HG03097 (cell line): ENCODE measurements around the gene RANBP1.

Experiments
- ATAC-seq: cut with Tn5 transposase; IDR thresholded peaks from one replicate; pipeline ENCODE4 v1.9.1; 2021; ENCODE audit not compliant: unreplicated experiment, low FRiP score

Gene RANBP1

DNA sequence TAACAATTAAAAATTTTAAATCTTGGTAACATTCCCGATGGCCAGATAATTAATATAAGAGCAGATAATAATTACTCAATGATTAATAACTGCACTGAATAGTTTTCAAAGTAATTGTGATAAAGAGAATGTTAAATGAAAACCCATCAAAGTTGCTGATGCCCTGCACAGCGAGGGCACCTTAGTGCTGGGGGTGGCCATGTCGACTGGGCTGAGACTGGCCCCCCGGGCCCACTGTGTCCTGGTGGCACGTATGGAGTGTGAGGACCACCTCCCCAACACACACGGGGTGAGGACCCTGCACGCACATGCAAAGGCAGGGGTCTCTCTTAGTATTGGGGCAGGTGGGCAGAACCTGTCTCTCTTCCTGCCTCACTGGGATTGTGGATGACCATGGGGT, 50.0 kb downstream of the RANBP1 start:
- ATAC-seq, result no peak

GRCh38 chr22:20166703-20167102, 50.8 kb downstream of the RANBP1 start:
- ATAC-seq, result no peak

DNA sequence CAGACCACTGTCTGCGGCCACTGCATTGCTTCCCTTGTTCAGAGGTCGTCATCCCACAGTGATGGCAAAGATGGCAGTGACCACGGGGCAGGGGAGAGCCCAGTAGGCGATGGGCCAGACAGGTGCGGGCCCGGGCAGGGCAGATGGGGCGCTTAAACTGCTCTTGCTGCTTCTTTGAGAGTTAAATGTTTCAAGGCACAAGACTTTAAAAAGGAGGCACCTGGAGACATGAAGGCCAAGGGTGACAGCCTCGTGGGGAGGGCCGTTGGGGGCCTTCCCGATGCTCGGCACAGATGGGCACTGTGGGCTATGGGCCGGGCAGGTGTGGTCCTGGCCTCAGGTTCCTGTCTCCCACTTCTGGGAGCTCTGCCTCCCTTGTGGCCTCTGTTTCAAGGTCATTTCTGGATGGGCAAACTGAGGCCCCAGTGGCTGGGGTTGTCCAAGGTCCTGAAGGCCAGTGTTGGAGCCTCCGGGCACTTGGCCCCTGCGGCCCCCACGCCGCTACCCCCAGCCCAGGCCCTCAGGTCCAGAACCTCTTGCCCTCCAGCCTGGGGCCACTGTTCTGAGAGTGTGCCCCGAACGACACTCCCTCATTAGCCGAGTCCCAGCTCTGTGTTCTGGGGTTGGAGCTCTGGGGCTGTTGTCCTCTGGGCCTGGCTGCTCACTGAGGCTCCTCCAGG, 51.9 kb downstream of the RANBP1 start:
- ATAC-seq, result no peak

DNA sequence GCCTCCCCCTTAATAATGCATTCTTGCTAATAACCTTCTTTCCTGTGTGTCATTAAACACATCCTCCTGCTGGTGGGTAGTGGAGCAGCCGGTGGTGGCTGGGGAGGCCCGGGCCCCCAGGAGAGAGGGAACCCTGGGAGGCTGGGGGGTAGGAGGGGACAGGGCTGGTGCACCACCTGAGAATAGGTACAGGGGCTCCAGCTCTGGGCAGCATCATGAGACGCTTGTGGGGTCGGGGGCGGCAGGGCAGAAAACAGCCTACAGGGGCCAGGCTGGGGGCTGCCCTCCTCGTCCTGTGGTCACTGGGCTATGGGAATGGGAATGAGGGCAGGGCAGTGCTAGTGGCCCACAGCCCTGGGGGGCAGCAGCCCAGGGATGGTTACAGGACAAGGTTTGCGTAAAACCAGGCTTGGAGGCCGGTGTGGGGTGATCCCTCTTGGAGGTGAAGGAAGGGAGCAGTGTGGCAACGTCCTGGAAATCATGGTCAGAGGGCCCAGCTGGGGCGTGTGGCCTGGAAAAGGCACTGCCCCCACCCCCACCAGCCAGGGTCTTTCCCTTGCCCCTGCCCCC, 53.4 kb downstream of the RANBP1 start:
- no peak for ATAC-seq

DNA sequence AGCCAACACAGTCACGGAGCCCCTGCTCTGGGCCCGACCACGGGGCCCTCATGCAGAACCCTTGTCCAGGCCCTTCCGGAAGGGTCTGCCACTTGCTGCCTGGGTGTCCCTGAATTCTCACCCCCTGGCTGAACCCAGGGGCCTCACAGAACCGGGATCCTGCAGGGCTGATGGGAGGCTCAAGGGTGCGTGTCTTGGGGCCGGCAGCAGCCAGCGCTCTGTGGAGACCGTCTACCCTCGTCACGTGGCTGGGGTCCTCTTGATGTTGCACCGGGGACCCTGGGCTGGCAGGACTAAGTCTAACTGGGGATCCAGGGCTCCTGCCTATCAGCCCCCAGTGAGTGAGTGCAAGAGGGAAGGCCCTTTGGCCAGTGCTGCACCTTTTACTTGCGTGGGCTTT, 54.3 kb downstream of the RANBP1 start:
- ATAC-seq, result no peak

DNA sequence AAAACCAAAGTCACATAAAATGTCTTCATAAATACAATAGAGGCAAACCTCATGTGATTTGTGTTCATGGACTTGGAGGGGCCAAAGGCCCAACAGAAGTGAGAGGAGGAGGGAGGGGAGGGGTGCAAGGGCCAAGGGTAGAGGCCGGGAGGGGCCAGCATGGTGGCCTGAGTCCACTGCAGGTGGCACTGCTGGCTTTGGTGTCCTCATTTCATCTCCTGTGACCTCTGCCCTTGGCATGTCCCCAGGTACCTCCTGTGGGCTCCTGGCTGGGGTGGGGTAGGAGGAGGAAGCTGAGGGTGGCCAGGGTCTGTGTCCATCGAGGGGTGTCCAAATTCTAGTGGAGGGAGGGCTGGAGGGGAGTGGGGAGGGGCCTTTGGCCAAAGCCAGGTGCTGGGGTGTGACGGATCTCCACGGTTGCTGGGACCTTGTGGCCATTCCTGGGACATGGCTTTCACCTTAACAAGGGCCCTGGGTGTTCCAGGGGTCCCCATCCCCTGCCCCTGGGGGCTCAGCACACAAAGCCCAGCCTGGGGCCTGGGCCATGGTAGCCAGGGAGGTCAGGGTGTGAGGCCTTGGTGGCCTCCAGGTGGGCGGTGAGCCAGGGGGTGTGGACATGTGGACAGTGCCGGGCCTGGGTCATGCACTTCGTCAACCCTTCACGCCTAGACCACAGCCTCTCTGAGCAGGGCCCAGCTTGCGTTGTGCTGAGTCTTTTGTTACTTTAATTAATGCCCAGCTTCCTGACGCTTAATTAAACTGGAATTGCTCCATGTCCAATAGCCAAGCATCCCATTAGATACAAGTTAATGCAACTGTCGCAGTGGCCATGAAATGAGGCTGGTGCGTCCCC, 55.6 kb downstream of the RANBP1 start:
- no peak for ATAC-seq

- ATAC-seq, result no peak
Measured at GRCh38 chr22:20172141-20172613, 56.3 kb downstream of the RANBP1 start.

- ATAC-seq, result no peak
Measured at GRCh38 chr22:20173246-20173645, 57.3 kb downstream of the RANBP1 start.

DNA sequence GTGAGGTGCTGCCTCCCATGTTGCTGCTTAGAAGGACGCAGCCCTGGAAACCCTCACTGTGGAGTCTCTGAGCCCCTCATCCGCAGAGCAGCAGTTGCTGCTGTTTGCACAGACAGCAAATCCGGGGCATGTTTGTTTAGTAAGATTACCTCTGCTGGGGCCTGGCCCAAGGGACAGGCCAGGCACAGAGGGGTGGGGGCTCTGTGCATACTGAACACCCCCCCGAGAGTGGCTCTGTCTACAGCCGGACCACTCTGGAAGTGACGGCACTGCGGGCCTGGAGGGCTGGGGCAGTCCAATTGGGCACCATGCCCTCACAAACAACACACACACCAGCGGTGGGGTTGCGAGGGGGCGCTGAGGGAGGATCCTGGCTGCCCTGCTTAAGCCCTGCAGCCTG, 57.9 kb downstream of the RANBP1 start:
- no peak for ATAC-seq

- no peak for ATAC-seq
Measured at GRCh38 chr22:20174785-20175596, 59.1 kb downstream of the RANBP1 start.

GRCh38 chr22:20175597-20175900, 59.6 kb downstream of the RANBP1 start:
- no peak for ATAC-seq

DNA sequence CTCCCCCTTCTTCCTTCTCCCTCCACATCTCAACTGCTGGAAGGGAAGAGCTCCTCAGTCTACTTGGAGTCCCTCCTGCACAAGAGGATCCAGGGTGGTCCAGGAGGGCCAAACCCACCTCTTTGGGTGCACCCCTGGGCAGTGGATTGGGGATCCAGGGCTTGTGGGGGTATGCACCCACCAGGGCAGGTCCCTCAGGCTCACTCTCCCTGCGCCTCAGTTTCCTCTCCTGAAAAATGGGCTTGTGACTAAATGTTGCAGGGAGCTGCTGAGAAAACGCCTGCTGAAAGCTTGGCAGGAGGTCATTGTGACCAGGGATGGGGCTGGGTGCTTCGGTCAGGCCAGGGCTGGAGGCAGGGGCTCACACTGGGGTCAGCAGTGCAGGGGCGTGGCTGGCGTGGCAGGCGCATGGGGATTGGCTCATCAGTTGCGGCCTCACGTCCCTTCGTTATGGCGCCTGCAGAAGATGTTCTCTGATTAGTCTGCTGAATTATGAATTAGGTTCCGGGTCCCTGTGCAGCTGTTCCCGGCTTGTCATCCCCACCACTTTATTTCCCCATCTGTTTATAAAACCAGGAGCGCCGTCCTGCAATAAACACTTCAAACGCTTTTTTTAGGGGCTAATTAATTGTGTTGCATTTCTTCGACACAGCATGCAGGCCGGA, 60.6 kb downstream of the RANBP1 start:
- ATAC-seq, result no peak
